GM21528 (cell line): Measurements from ENCODE around the gene SOX4.
"Not testable (repeated sequence)": the region's sequence is repeated elsewhere in the genome, so short reads cannot be mapped to it uniquely, and the experiment has no call there.

Experiments used
- ATAC-seq: cut with Tn5 transposase; IDR thresholded peaks from one replicate; pipeline ENCODE4 v1.9.1; 2021; ENCODE audit warnings: mild to moderate bottlenecking, moderate library complexity; ENCODE audit not compliant: unreplicated experiment, low FRiP score

Gene SOX4

DNA sequence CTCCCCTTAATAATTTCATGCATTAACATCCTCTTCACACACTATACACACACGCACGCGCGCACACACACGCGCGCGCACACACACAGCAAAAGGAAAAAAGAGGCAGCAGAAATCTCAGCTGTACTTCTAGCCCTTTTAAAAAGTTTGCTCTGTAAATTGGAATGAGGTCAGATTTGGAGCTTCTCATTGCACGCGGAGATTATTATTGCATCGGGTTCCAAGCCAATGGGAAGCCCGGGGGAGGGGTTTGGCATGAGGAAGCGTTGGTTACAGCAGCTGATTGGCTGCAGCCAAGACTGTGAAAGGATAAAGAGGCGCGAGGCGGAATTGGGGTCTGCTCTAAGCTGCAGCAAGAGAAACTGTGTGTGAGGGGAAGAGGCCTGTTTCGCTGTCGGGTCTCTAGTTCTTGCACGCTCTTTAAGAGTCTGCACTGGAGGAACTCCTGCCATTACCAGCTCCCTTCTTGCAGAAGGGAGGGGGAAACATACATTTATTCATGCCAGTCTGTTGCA is at the start of gene SOX4:
Gene SOX4 (plus strand): TSS at position 340 of the 515 bp plus-strand sequence. CDS start 784 bp downstream, outside the sequence.
- peak; percentile 66 for ATAC-seq

DNA sequence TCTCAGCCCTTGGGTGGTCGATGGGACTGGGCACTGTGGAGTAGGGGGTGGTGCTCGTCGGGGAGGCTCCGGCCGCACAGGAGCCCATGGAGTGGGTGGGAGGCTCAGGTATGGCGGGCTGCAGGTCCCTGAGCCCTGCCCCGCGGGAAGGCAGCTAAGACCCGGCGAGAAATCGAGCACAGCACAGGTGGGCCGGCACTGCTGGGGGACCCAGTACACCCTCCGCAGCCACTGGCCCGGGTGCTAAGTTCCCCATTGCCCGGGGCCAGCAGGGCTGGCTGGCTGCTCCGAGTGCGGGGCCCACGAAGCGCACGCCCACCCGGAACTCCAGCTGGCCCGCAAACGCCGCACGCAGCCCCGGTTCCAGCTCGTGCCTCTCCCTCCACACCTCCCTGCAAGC is 41.3 kb upstream of the SOX4 start:
- not testable (repeated sequence) for ATAC-seq

DNA sequence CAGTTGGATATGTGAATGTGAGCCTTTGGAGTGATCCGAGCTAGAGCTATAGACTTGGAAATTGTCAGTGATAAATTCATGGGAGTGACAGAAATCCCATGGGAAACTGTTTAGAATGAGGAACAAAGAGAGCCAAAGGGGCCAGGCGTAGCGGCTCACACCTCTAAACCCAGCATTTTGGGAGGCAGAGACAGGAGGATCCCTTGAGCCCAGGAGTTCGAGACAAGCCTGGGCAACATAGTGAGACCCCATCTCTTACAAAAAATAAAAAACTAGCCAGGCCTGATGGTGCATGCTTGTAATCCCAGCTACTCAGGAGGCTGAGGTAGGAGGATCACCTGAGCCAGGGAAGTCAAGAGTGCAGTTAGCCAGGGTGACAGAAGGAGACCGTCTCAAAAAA is 39.3 kb upstream of the SOX4 start:
- ATAC-seq, result no peak

DNA sequence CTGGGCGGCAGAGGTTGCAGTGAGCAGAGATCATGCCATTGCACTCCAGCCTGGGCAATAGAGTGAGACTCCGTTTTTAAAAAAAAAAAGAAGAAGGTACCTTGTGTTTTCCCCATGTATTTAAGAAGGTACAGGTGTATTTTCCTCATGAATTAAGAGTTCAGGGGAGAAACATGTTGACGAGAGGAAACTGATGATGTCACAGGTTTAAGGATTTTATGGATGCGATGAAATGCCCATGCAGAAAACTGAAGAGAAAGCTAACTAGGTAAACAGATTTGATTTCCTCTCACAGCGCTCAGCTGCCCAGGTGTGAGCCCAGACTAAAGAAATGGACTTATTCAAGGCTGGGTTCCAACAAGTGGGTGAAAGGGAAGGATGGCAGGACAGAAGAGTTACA is 38.4 kb upstream of the SOX4 start:
- ATAC-seq, result no peak

DNA sequence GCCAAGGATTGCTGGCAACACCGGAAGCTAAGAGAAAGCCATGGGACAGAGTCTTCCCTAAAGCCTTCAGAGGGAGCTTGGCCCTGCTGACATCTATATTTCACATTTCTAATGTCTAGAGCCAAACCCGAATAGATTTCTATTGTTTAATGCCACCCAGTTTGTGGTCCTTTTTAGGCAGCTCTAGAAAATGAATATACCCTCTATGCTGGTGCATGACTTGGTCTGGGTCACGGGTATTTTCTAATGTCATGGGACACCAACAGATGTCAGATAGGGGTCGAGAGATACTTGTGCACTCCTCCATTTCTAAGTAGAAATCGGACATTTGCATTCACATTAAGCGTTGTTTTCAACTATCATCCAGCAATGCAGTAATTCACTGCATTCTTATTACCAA is 37.0 kb upstream of the SOX4 start:
- ATAC-seq, result no peak

DNA sequence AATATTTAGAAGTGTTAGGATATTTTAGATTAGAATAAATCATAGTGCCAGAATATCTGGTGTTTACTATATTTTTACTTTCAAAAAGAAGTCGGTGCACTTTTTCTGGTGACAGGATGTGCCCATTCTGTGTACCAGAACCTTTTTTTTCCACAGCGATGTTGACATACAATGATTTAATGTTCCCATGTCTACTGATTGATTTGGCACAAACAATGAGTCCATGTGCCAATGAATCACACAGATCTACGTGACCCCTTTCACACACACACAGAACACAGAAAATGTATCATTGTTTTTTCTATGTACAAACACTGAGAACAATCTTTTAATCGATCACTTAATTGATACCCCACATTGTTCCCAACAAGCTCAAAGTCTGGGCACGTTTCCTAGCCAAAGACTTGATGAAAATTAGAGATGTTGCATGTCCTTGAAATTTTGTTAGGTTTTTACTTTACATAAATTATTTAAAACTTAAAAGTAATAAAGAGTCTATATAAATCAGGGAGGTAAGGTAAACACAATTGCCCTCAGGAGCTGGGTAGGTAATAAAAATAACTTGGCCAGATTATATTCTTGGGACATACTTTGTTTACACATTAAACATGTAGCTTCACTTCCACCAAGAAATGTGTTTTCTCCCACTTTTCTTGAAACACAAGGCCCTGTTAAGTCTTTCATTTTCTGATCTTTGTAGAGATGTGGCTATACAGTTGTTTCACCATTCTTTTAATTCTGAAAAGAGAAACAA is 36.4 kb upstream of the SOX4 start:
- ATAC-seq, result no peak

DNA sequence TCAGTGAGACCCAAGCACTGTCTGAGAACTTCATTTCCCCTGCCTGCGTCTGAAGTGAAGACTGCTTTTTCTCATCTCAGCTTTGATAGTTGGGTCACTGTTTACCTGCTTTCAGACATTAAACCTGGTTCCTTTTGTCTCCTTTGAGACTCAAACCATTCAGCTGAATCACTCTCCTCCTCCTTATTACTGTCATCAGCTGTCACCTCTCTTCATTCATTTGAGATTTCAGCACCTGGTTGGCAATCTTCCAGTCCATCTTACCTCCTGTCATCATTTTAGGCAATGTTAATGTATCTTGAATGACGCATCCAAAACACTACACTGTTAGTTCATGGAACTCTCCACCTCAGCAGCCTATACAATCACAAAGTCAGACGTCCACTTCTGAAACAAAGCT is 34.3 kb upstream of the SOX4 start:
- no peak for ATAC-seq

DNA sequence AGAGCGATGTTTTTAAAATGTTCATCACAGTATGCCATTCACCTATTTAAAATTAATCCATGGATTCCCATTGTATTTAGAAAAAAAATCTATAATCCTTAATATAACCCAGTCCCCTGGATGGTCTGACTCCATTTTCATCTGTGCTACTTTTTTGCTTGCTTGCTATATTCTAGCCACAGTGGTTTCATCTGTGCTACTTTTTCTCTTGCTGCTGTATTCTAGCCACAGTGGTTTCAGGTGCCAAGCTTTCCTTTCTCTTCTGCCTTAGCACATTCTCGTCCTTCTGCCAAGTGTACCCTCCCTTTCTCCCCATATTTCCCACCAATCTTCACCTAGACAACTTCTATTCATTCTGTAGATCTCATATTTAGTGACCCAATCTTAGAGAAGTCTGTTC is 33.3 kb upstream of the SOX4 start:
- ATAC-seq, result no peak

DNA sequence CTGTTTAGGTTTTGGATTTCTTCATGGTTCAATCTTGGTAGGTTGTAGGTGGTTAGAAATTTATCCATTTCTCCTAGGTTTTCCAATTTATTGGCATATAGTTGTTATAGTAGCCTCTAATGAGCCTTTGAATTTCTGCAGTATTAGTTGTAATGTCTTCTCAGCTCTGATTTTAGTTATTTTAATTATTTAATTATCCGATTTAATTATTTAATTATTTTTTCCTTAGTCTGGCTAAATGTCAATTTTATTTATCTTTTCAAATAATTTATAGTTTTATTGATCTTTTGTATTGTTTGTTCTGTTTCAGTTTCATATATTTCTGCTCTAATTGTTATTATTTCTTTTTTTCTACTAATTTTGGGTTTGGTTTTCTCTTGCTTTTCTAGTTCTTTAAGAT is 28.1 kb upstream of the SOX4 start:
- ATAC-seq, result no peak

DNA sequence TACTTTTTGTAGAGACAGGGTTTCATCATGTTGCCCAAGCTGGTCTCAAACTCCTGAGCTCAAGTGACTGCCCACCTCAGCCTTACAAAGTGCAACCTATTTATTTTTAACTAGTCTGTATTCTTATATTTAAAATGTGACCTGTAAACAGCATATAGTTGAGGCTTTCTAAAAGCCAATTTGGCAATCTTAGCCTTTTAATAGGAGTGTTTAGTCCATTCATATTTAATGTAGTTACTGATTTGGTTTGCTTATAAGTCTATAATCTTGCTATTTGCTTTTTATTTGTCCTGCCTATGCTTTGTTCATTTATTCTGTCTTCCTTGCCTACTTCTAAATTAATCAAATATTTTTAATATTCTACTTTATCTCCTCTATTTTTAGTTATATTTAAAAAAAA is 15.0 kb upstream of the SOX4 start:
- no peak for ATAC-seq

DNA sequence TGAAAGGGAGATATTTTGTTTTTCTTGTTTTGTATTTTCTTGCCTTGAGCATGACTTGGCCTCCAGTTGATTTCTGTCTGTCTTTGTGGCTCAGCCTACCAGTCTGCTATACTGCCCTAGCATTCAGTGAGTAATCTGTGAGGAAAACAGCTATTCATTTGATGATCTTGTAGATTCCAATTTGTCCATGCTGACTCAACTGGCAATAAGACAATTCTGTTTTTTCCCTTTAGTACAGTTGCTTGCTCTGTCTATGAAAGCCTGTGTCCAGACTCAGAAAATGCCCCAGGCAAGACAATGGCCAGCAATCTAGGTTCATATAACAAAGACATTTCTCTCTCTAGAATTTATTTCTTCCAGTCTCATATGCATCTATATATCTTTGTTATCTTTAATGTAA is 10.9 kb upstream of the SOX4 start:
- no peak for ATAC-seq

DNA sequence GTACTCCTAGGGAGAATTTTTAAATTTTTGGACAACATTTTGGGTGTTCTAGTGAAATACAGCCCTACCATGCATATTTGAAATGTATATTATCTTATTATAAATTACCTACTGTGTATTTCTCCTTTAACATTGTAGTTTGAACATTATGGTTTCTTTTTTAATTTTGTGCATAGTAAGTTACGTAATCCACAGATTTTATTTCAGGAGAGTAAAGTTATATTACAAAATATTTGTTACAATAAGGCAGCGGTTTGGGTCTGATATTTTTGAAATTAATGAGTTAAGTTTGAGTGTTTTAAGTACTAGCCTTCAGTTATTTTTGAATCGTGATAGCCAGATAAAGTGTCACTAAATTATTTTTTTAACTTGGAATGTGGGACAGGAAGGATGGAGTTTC is 7.3 kb upstream of the SOX4 start:
- ATAC-seq, result no peak

DNA sequence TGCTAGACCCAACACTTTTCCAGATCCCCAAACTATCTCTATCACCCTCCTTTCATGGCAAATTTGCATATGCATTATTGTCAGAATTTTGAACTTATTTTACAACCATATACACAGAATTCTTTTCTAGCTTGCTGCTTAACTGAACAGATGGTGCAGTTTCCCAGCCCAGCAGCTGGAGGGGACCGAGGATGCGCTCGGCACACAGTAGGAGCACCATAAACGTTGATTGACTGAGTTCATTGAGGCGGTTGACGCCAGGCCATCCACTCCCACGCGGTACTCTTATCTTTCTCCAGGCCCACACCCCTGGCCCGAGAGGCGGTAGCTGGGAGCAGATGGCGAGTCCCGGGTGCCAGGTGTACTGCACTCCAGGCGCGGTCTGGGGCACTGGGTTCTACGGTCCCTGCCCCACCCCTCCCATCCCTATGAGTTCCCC is 6.8 kb upstream of the SOX4 start:
- ATAC-seq, result peak; percentile 14

DNA sequence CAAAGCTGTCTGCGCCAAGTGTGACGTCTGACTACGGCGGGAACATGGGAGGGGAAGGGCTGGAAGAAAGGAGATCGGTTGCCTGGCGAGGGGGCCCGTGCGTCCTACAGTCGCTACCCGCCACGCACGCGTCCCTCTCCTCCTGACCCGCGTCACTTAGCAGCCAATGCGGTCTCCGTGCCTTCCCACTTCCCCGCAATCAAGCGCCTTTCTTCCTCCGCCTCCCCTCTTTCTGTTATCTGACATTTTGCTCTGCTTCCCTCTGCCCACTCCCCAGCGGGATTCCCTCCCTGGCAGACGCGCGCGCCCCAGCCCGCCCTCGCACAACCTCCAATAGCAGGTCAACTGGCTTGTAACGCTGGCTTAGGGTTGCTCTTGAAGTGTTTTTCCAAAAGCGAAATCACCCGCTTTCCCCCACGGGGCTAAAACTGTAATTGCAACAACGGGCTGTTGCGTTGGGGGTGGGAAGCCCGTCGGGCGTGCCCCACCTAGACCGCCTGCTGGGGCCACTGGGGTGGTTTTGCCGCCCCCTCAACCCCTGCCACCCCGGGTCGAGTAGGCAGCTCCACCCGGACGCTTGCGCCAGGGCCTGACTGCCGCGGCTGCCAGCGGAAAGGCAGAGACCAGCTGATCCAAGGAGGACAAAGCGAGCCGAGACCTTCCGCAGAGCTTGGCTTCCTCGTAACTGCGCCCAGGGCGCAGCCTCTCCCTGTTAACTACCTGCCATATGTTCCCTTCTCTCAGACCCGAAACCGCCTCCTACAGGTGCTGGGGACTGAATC is 6.2 kb upstream of the SOX4 start:
- peak; percentile 42 for ATAC-seq

DNA sequence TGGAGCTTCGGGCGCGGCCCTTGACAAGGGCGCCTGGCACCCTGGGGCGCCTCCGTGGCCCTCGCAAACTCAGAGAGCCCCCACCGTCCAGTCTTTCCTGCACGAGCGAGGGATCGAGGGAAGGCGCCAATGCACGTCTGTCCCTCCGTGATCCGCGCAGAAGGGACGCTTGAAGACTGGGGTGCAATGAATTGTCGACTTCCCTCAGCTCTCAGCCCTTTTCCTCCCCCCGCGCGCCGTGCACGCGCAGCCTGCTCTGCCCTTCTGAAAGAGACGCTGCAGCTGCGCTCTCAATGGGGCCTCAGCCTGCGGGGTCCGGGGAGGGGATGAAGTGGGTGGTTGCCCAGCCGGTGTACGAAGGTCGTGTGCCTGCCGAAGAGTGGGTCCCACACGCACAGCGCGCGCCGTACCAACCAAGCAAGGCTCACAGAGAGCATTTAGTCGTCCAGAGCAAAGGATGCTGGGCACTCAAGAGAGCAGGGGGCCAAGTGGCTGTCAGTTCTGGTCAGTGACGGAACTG is 5.5 kb upstream of the SOX4 start:
- peak; percentile 41 for ATAC-seq

DNA sequence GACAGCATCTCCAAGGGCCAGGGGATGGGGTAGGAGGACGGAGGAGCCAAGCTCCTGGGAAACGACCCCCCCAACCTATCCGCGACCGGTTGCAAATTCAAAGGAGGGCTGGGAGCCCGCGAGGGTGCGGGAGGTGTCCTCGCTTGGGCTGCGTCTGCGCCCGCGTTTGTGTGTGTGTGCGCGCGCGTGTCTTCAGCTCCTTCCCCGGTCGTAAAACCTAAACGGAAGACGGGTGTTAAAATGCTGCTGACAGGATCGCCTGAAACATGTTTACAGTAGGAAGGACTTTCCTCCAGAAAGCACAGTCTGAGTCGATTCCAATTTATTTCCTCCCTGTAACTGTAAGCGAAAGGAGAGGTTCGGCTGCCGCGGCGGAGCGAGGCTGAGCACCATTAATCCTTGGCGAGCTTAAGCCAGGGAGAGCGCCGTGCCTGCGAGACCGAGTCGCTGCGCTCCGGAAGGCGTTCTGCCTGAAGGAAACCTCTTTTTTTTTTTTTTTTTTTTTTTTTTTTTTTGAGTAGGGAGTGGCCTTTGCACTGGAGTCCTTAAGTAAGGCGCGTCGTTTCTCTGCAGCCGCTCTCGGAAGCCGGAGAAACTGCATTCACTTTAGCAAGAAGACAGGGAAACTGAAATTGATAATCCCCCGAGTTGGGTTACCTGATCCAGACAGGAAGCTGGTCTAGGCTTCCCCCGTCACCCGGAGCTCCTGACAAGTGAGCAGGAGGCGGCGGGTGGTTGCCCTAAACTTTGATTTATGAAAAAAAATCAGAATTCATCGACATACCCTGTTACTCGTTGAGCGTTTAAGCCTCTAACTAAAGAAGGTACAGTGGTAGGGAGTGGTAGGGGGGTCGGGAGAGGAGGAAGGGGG is 4.8 kb upstream of the SOX4 start:
- ATAC-seq, result peak; percentile 36

DNA sequence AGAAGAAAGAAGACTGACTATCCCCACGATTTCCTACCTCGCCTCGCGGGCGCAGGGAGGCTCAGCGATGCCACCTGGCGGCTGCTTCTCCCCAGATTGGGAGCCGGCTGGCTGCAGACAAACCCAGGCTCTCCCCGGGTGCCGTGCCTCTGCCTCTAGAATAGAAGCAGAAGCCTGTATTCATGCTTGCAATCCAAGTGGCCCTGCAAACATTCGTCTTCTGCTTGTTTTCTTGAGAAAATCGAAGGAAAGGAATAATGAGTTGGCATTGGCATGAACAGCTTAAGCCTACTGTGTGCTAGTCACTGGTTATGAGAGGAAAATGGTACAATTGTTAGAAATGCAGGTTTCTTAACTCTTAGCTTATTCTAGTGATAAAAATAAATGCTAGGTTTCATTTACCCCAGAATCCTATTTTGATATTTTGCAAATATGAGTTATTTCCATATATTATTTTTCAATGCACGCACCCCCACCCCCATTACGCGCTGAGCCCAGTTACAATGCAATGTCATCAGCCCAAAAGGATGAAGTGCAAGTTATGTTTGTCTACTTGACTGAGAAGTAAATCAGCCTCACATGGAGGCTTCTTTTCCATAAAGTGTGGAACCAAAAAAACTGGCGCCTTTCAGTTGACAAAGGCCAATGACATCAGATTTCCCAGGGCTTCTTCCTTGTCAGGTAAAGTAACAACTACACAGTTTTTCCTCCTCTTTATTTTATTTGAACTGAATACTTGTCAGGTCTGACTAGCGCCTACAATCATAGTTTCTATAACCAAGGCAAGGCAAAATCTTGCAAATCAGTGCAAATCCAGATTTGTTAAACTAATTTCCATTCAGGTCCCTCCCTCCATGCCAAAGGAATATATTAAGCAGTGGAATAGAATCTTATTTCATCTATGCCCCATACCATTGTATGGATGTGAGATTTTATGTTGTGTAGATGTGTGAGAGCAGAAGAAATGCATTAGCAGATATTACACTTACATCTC is 3.9 kb upstream of the SOX4 start:
- peak; percentile 21 for ATAC-seq

DNA sequence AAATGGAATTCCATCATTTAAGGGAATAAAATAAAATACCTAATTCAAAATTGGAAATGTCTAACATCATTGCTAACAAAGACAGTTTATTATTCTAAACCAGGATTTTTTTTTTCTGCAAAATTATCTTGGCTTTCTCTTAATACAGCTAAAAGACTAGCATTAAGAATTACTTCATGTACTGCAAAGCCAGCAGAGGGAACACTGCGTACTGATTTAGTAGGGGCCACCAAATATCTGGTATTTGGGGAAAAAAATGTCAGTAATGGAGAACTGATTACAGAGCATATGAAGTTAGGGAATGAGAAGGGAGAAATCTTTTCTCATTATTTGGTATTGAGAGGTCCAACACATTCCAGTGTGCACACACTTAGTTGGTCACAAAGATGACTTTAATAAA is 3.2 kb upstream of the SOX4 start:
- no peak for ATAC-seq

DNA sequence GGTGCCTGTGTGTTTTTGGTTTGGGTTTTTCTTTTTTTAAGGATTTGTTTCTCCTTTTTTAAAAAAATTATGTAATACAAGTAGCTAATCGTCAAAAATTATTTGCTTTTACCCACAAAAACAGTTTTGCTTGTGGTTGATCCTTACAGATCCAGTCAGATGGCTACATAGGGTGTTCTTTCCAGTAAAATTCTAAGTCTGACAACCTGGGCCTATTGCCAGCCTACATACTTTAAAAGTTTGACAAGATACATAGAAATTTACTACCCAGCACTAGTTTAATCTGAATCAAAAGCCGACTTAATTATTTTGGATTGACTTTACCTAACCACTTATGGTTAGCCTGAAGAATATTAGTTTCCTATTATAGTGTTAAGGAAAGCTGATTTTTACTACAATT is 2.1 kb upstream of the SOX4 start:
- no peak for ATAC-seq
